Head of caudate nucleus (tissue), 42 donors: Measurements from ENCODE around the gene SYDE1.

Experiments used
- DNase-seq, 42 donors: peaks; one replicate each; pipeline versions ENCODE4 v3.0.0 to v3.0.0-alpha.2; 2020 to 2021; ENCODE audit warnings: mixed read lengths in 7 of 42
- intact Hi-C: fragments of 100-400 bp; cut with DNase I; formaldehyde crosslinking; loops from one replicate; pipeline ENCODE4 v1.15.0; 2022

The SYDE1 gene

DNA sequence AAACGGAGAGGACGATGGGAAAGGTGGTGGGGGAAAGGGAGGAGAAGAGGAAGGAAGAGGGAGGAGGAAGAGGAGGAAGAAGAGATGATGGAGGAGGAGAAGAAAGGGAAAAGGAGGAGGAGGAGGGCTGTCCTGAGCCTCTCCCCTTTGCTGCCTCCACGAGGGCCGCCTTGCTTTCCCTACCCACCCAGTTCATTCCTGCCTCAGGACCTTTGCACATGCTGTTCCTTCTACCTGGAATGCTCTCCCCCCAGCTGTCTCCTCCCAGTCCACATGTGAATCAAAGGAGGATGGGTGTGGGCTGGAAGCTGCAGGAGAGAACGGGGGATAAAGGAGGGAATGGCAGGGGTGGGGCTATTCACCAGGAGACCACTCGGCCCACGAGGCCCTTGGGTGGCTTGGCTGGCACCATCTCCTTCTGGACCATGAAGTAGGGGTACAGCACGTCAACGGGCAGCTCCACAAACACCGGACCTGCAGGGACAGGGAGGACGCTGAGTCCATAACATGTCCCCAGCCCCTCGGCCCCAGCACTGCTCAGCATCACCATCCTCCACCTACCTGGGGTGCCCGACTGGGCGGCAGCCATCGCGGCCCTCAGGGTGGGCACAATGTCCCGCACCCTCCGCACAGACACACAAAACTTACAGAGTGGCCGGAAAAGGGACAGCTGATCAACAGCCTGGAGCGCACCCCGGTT, 15.3 kb downstream of the SYDE1 start:
- no peak for DNase-seq
- intact Hi-C loops, result loop anchor here (10.0 kb wide), 1 partner anchor 322 kb away; the partner anchor contains the start of gene WIZ

DNA sequence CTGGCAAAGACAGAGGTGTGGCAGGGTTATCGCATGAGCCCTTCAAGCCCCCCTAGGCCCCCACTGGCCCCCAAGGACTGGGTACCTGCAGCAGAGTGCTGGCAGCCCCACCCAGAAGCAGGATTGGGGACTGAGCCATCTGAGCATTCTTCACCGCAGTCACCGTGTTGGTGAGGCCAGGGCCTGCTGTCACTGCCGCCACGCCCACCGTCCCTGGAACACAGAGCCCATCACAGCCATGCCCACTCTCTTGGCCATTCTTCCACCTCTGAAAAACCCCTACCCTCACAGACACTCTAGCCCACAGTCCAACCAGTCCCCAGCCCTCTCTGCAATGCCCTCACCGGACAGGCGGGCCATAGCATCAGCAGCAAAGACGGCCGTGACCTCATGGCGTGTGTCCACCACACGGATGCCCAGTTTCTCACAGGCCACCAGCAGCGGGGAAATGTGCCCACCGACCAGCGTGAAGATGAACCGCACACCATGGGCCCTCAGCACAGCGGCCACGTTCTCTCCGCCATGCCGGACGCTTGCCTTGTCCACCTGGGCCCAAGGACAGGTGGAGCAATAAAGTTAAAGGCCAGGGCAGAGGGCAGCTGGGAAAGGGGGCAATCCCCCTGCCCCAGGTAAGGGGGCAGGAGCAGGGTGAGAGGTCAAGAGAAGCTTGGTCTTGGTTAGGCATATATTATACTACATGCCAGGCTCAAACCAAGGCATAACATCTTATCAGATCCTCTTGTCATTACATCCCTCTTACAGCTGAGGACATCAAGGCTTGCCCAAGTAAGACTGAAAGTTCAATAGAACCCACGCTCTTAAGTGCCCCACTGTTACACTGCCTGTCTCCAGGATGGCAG, 16.1 kb downstream of the SYDE1 start:
- DNase-seq, result no peak
- intact Hi-C loops, result loop anchor here (10.0 kb wide), 1 partner anchor 322 kb away; the partner anchor contains the start of gene WIZ

DNA sequence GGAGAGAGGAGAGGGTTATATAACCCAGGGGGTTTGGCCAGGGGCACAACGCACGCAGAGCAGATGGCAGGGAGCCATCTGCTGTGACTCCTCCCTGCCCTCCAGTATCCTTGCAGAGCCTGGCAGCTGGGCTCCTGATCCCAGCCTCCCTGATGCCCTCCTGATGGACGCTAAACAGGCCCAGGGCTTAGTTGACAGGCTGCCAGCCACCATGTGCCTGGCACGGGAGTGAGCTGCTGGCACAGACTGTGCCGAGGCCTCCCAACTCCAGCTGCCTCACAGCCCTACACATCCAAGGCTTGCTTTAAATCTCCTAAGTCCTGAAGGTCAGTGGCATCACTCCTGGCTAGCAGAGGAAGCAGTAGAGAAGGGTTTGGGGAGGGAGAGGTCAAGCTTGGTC, 16.7 kb downstream of the SYDE1 start:
- intact Hi-C loops, result loop anchor here (10.0 kb wide), 1 partner anchor 321 kb away; the partner anchor contains the start of gene WIZ
- DNase-seq, result peak in 41 of 42 donors; percentile 45 to 88 (median 71)

DNA sequence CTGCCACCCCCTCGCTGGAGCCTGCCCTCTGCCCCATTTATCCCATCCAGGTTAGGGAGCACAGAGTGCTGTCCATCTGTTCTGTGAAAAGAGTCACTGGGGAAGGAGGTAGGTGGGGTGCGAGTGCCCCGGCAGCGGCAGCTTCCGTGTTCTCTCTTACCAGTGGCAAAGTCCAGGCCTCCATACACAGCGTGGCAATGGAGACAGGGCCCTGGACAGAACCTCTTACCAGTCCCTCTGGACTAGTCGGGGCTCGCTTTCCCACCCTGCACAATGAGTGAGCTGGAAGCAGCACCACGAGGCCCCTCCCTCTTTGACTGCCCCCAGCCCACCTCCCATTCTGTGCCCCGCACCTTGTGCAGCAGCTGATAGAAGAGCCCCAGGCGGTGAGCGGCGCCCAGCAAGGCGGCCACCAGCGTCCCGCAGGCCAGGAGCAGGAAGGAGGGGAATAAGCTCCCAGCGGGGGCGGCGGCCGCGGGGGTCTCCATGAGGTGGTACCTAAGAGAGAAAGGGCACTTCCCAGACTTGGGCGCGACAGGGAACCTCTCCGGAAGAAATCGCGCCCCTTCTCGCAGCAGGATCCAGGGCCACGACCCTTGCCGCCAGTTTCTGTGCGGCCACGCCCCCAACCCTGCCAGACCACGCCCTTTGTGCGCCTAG, 17.5 kb downstream of the SYDE1 start:
- peak in 11 of 42 donors; percentile 5 to 81 (median 39) for DNase-seq
- intact Hi-C loops, result loop anchor here (10.0 kb wide), 1 partner anchor 320 kb away; the partner anchor contains the start of gene WIZ

DNA sequence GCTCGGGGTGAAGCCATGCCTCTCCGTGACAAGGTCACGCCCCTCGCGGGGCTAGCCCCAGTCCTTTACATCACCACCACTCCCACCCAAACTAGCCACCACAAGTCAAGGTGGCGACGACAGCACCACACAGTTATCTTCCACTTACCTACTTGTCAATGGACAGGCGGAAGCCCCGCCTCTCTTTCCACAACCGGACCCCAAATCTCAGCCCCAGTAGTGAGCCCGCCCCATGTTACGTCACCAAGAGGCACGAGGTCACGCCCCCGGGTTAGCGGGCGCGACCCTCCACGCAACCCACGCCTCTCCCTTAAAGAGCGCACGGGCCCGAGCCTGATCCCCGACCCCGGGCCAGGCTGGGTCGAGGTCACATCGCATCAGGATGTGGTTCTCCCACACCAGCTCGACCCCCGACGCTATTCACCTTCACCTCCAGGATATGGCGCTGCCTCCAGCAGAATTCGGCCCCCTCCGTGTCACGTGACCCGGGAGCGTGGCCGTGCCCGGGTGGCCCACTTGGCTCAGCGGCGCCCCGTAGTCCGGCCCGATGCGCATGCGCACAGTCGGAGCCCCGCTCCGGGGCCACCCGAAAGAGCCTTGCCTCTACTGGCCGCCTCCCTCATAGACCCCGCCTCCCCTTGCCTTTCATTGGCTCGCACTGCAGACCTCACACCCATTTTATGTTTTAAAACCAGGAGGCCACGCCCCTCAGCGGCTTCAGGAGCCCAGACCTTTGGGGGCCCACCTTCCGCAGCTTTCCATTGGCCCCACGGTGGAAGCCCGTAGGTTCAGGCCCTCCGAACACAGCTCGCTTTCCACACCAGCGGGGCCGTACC, 18.2 kb downstream of the SYDE1 start:
- intact Hi-C loops, result loop anchor here (10.0 kb wide), 1 partner anchor 319 kb away; the partner anchor contains the start of gene WIZ
- DNase-seq, result peak; percentile 94 to 99 (median 98)

DNA sequence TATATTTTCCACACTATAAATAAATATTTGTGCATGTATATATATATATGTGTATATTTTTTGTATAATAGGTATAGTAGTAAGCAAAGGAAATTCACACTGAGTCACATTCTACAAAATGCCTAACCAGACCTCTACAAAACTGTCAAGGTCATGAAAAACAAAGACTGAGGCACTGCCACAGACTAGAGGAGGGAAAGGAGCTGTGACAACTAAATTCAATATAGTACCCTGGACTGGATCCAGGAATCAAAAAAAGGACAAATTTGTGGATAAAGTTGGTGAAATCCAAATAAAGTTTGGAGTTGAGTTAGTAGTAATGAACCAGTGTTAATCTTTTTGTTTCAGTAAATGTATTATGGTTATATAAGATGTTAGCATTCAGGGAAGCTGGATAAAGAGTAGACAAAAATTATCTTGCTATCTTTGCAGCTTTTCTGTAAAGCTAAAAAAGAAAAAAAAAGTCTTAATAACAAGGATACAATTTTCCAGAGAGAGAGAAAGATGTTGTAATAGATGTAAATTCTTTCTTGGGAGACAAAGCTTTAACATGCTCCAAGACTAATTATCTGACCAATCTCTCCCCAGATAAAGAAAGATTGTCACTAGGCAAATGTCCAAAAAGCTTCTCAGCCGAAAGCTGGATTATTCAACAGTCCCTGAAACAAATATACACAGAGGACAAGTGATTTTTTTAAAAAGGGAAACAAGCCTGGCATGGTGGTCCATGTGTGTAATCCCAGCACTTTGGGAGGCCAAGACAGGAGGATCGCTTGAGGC, 19.1 kb downstream of the SYDE1 start:
- DNase-seq, result no peak
- intact Hi-C loops, result loop anchor here (10.0 kb wide), 1 partner anchor 318 kb away; the partner anchor contains the start of gene WIZ

DNA sequence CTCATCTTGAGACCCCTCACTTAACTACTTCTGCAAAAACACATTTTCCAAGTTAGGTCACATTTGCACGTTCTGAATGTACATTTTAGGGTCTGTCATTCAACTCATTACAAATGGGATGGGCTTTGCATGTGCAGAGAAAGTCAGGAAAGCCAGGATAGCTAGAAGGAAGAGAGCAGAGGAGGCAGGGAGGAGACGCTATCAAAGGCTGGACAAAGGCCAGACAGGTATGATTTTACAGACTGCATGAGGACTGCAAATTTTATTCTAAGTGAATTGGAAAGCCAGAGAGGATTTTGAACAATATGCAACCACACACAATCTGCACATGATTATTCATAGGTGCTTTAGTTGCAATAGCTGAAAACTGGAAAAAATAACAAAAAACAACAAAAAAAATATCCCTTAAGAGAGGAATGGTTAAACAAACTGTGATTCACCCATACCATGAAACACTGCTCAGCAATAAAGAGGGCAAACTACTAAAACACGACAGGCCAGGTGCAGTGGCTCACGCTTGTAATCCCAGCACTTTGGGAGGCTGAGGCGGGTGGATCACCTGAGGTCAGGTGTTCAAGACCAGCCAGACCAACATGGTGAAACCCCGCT, 21.1 kb downstream of the SYDE1 start:
- DNase-seq, result no peak
- intact Hi-C loops, result loop anchor here (10.0 kb wide), 1 partner anchor 317 kb away; the partner anchor contains the start of gene WIZ

DNA sequence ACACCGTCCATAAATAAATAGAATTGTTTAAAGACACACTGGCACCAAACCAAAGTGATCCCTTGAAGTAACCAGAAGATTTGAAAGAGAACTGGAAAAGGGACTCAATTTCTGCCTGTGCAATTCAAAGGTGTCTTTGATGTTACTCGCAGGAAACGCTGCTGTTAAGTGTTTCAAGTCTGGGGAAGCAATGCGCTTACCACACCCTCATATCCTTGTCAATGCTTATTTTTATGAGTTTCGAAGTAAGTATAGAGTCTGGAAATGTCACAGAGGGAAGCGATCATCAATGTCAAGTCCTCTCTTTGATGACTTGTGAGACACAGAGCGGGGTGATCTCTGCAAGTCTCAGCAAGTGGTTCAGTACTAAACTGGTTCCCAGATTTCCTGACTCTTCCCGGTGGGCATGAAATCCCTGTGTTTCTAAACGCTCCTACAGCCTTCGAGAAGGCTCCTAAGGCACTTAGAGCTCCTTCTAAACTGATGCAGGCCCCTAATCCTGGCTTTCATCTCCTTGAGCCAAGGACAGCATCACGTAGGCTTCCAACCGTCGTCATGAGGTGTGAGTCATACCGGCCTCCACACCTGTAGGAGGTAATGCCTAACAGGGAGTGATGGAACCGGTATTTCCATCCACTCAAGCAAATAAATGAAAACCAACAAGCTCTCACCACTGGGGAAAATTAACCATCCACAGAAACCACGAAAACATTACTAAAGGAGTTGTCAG, 22.8 kb downstream of the SYDE1 start:
- DNase-seq, result peak in 38 of 42 donors; percentile 26 to 87 (median 58)
- intact Hi-C loops, result loop anchor here (10.0 kb wide), 1 partner anchor 315 kb away; the partner anchor contains the start of gene WIZ

DNA sequence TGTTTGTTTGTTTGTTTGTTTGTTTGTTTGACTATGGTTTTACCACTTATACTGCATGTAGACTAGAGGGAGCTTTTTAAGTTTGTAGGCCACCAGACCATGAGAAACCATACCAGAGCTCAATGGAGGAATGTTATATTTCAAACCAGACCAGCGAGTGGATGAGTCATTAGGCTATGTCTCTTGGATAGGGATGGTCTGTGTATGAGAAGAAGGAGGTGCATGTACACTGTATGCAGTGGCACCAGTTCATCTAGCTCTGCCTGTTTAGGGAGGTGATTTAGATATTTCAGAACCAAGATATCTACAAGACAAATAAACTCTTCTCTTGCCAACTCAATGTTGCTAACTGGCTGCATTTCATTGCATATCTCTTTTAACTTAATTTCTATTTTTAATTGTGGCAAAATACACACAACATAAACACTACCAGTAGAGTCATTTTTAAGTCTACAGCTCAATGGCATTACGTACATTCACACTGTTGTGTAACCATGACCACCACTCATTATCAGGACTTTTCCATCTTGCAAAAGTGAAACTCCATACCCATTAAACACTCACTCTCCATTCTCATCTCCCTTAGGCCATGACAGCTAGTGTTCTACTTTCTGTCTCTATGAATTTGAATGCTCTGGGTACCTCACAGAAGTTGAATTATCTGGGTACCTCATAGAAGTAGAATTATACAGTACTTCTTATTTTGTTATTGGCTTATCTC, 29.2 kb downstream of the SYDE1 start:
- intact Hi-C loops, result no loop called here

DNA sequence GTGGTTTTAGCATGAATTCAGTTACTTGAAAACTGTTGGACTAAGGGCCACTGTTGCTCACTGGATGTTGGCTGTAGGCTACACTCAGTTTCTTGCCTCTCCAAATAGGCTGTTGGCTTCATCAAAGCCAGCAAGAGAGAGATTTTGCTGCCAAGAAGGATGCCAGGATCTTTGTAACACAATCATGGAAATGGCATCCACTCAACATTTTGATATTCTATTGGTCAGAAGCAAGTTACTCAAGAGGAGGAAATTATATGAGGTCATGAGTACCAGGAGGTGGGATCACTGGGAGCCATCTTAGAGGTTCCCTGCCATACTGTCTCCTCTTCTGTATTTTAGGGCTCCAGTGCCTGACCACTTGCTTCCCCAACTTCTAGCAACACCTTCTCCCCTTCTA, 30.6 kb downstream of the SYDE1 start:
- intact Hi-C loops, result no loop called here
- no peak for DNase-seq

More for the DNA sequence above, 29.2 kb downstream of the SYDE1 start:
- no peak for DNase-seq

DNA sequence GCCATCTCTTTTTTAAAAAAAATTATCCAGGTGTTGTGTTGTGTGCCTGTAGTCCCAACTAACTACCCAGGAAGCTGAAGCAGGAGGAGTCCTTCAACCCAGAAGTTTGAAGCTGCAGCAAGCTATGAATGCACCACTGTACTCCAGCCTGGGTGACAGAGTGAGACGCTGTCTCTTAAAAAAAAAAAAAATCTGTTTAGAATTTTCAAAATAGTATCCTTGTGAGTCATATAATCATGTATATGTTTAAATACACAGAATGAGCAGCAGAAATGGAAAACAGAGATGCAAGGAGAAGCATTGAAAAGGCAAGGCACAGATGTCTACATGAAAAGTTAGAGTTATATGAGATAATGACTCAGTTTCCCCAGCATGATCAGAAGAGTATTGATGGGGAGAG, 31.2 kb downstream of the SYDE1 start:
- no peak for DNase-seq
- intact Hi-C loops, result no loop called here

DNA sequence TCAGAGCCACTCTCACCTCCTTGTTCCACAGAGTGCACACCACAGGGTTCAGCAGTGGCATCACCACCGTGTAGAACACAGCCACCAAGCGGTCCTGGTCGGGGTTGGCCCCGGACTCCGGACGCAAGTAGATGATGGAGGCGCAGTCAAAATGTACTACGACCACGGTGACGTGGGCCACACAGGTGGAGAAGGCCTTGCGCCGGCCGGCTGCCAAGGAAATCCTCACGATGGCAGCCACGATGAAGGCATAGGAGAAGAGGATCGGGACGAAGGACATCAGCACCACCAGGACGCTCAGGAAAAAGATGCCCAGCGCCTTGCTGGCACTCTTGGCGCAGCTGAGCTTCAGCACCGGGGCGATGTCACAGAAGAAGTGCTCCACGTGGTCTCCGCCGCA, 33.9 kb downstream of the SYDE1 start:
- no peak for DNase-seq
- intact Hi-C loops, result no loop called here

DNA sequence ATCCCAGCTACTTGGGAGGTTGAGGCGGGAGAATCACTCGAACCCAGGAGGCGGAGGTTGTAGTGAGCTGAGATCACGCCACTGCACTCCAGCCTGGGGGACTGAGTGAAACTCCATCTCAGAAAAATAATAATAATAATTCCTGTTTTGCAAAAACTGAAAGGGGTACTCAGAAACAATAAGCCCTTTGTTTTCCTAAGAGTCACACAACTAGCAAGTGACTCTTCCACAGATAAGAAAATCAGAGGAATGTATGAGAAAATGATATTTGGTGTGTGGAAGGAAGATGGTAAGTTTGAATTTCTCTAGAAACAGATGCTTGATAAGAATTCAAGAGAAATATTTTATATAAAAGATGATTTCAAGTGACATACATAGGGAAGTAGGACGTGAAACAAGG, 35.1 kb downstream of the SYDE1 start:
- intact Hi-C loops, result no loop called here
- no peak for DNase-seq

DNA sequence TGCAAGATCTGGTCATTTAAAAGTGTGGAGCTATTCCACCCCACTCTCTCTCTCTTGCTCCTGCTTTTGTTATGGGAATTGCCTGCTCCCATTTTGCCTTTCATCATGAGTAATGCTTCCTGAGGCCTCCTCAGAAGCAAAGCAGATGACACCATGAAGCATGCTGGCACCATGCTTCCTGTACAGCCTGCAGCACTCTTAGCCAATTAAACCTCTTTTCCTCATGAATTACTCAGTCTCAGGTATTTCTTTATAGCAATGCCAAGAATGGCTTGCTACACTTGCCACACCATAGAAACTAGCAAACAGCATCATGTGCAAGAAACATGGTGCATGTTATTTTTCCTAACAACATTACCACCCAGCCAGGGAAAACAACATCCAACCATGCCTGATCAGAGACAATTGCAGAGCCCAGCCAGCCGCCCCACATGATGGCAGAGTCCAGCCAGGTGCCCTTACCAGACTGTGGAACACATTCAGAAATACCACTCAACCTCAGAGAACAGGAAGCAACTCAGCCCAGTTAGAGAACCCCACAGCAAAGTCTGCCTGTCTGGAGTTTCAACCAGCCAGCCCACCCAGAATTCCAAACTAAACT, 36.9 kb downstream of the SYDE1 start:
- intact Hi-C loops, result no loop called here
- no peak for DNase-seq

DNA sequence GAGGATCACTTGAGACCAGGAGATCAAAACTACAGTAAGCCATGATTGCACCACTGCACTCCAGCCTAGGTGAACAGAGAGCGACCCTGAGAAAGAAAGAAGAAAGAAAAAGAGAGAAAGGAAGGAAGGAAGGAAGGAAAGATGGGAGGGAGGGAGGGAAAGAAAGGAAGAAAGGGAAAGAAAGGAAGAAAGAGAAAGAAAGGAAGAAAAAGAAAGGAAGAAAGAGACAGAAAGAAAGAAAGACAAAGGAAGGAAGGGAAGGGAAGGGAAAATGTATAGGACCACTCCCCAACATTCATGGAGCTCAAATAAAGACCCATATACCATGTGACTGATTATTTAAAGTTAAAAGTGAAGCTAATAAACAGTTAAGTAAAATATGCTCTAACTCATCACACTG, 39.9 kb downstream of the SYDE1 start:
- no peak for DNase-seq
- intact Hi-C loops, result no loop called here
